Psoas muscle (tissue), 8 donors: ENCODE measurements around the gene GNAQ. TPM values are rescaled to one million over a fixed set of nuclear protein-coding genes. Genes with fewer than 3 reads are reported as not detected.
A peak's percentile ranks its signal among the peaks of the same experiment; 100 is the strongest.

Experiments
- ATAC-seq, 4 donors: fragments of 200-7000 bp; cut with Tn5 transposase; one replicate each; pipeline ENCODE4 v1.9.1; 2020; ENCODE audit warnings: moderate library complexity in 3 of 4, mild to moderate bottlenecking in 2 of 4
- DNase-seq, 2 donors: peaks; one replicate each; pipeline ENCODE4 v3.0.0-alpha.2; 2020
- H3K27ac ChIP-seq: fragments of 200-600 bp; one replicate; pipeline ENCODE4 v1.8.0; 2022
- H3K27me3 ChIP-seq, 3 donors: fragments of 200-600 bp in 1 of 3; one replicate each; pipeline versions ENCODE4 v1.6.1 to v1.8.0; 2013 to 2022; ENCODE audit warnings: low read length in 2 of 3, mild to moderate bottlenecking in 2 of 3, moderate library complexity in 1 of 3; ENCODE audit not compliant: insufficient read depth in 3 of 3
- H3K36me3 ChIP-seq, 2 donors: fragments of 200-600 bp in 1 of 2; one replicate each; pipeline versions ENCODE4 v1.6.1 to v1.8.0; 2013 to 2022; ENCODE audit warnings: low read depth in 1 of 2, mild to moderate bottlenecking in 1 of 2, moderate library complexity in 1 of 2; ENCODE audit not compliant: insufficient read depth in 1 of 2
- H3K4me1 ChIP-seq: fragments of 200-600 bp; one replicate; pipeline ENCODE4 v1.8.0; 2022
- H3K4me3 ChIP-seq: fragments of 200-600 bp; one replicate; pipeline ENCODE4 v1.8.0; 2022; ENCODE audit warnings: mild to moderate bottlenecking
- H3K9me3 ChIP-seq: fragments of 200-600 bp; one replicate; pipeline ENCODE4 v1.8.0; 2022
- CTCF ChIP-seq: fragments of 200-600 bp; IDR thresholded peaks from one replicate; pipeline ENCODE4 v1.8.0; 2022; ENCODE audit warnings: antibody characterized with exemption
- WGBS, 3 donors: extraction: QIAGEN DNeasy Blood & Tissue Kit; methylation state at CpG; one replicate each; pipeline versions ENCODE4 v1.1.6 to v1.1.7; 2013; 5-methylcytosine and 5-hydroxymethylcytosine counted together
- intact Hi-C, 2 donors: fragments of 100-400 bp; cut with DNase I; formaldehyde crosslinking; loops; one replicate each; pipeline versions ENCODE4 v1.11.0 to v1.14.2; 2022
- polyA plus RNA-seq, 3 donors: library from polyadenylated mRNA; stranded (reverse); fragments of 200-250 nt; gene quantifications; one replicate each; pipeline ENCODE4 v1.2.3, GENCODE V29; 2013
- total RNA-seq, 4 donors: library from RNA; stranded (reverse); fragmentation: NEBNext Ultra II Directional in 2 of 4; extraction: Animal tissue kit (Norgen Biotek cat#: 25700) in 2 of 4; gene quantifications; one replicate each; pipeline versions ENCODE4 v1.2.1 to v1.2.4, GENCODE V29; 2021 to 2023
- donor health status: healthy with polysubstance abuse.
- donor health status: DM: no; HTN: no; CAD: no; lungs with moderate emphysema.
- donor health status: Bipolar disorder and iron deficiency.
- donor health status: healthy.
- donor health status: DM: yes; HTN: yes; CAD: no.
- donor health status: DM: no; HTN: no; CAD: no.
- donor health status: DM: no; HTN: no; CAD: no.
- donor health status: DM: yes; HTN: yes; CAD: no.

GNAQ gene
- total and polyA plus RNA-seq, 7 donors, result 8.3 to 26.6 (median 23.8) TPM

- Histone ChIP-seq H3K4me3 (no peak overlapping the region), H3K27ac (no peak overlapping the region), H3K4me1 (peaks cover 3% of the 10 kb centered on the region), H3K36me3 (no peaks in the 10 kb centered on the region), H3K27me3 (no peaks in the 10 kb centered on the region), H3K9me3 (no peaks in the 10 kb centered on the region)
- TF ChIP-seq CTCF, result no peak
- no peak for DNase-seq
- no peak for ATAC-seq
- 28 to 52% (median 30%) methylated on average over 2 of the region's 2 CpGs for WGBS, 3 donors
- intact Hi-C loops, result no loop called here
Measured at GRCh38 chr9:77999231-77999631, 32.4 kb downstream of the GNAQ start.

- TF ChIP-seq CTCF, result no peak
- Histone ChIP-seq H3K4me1 (peaks cover 3% of the 10 kb centered on the region), H3K36me3 (no peaks in the 10 kb centered on the region), H3K9me3 (no peaks in the 10 kb centered on the region), H3K4me3 (no peak overlapping the region), H3K27me3 (no peaks in the 10 kb centered on the region), H3K27ac (no peak overlapping the region)
- DNase-seq (peak; percentile 33 to 55), ATAC-seq (no peak)
- 75 to 81% (median 80%) methylated on average over 16 of the region's 16 CpGs for WGBS, 3 donors
- intact Hi-C loops, result no loop called here
Measured at GRCh38 chr9:77997611-77998284, 33.9 kb downstream of the GNAQ start.

- H3K9me3 ChIP-seq, result no peaks in the 10 kb centered on the region
- peaks cover 3% of the 10 kb centered on the region for H3K4me1 ChIP-seq
- H3K27me3 ChIP-seq, result no peaks in the 10 kb centered on the region
- no peak overlapping the region for H3K4me3 ChIP-seq
- intact Hi-C loops, result no loop called here
- TF ChIP-seq CTCF, result no peak
- ATAC-seq (no peak), DNase-seq (no peak)
- WGBS, 3 donors, result 93 to 94% (median 94%) methylated on average over 2 of the region's 2 CpGs
- no peak overlapping the region for H3K27ac ChIP-seq
- H3K36me3 ChIP-seq, result no peaks in the 10 kb centered on the region
Measured at GRCh38 chr9:77996696-77997095, 34.9 kb downstream of the GNAQ start.

GRCh38 chr9:77991191-77991590, 40.4 kb downstream of the GNAQ start:
- TF ChIP-seq CTCF, result no peak
- no peaks in the 10 kb centered on the region for H3K27me3 ChIP-seq
- no peak for ATAC-seq
- no peaks in the 10 kb centered on the region for H3K9me3 ChIP-seq
- intact Hi-C loops, result no loop called here
- peaks cover 7% of the 10 kb centered on the region for H3K4me1 ChIP-seq
- H3K4me3 ChIP-seq, result no peak overlapping the region
- 78 to 93% (median 88%) methylated on average over 5 of the region's 5 CpGs for WGBS, 3 donors
- DNase-seq, result no peak
- H3K36me3 ChIP-seq, result no peaks in the 10 kb centered on the region
- no peak overlapping the region for H3K27ac ChIP-seq

- no peaks in the 10 kb centered on the region for H3K27me3 ChIP-seq
- H3K4me3 ChIP-seq, result no peak overlapping the region
- TF ChIP-seq CTCF, result no peak
- intact Hi-C loops, result loop anchor here in 1 of 2 donors (5.0 kb wide), 1 partner anchor 32 kb away; no protein-coding TSS in a partner anchor
- H3K27ac ChIP-seq, result no peak overlapping the region
- H3K9me3 ChIP-seq, result no peaks in the 10 kb centered on the region
- no peaks in the 10 kb centered on the region for H3K36me3 ChIP-seq
- ATAC-seq, result no peak
- peaks cover 7% of the 10 kb centered on the region for H3K4me1 ChIP-seq
- DNase-seq, result no peak
Measured at GRCh38 chr9:77989909-77990308, 41.7 kb downstream of the GNAQ start.
